ENCODE measurements around the gene GCLC.
A peak's percentile ranks its signal among the peaks of the same experiment; 100 is the strongest.
"Not testable (repeated sequence)": the region's sequence is repeated elsewhere in the genome, so short reads cannot be mapped to it uniquely, and the experiment has no call there.

GCLC gene

DNA sequence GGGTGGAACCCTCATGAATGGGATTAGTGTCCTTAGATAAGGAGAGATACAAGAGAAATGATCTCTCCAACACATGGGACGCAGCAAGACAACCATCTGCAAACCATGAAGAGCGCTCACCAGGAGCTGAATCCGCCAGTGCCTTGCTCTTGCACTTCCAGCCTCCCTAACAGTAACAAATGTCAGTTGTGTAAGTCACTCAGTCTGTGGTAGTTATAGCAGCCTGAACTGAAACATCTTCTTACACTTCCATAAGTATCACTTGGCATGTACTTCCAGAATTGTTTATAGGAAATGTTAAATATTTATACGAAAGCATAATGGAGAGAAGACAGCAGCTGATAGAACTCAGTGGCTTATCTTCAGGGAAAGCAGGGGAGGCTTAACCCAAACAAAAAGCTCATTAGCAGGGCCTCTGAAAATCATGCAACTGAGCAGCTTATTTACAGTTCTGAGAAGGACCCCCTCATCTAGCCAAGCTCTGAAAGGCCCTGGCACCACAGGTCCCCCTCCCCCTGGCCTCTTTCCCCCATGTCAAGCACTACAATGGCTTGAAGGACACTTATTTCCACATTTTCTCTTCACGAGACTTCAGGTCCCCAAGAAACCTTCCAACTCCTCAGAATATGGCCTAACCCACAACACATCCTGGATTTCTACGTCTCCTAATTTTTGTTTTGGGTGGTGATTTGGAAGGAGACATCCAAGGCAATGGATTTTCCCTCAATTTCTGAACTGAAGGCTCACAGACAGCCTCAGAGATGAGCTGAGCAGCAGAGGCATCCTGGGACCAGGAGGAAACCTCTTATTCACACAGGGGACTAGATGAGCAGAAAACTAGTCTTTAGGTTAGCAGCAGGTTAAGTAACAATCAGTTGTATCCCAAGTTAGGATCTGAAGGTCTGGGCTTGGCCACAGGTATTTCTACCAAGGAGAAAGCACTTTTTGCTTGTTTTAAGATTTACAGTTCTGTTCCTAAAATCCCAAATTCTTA is 49.1 kb downstream of the GCLC start:
- DNase-seq (ENCODE audit: low read depth in 2 of 3, low spot score in 2 of 3) = no peak

DNA sequence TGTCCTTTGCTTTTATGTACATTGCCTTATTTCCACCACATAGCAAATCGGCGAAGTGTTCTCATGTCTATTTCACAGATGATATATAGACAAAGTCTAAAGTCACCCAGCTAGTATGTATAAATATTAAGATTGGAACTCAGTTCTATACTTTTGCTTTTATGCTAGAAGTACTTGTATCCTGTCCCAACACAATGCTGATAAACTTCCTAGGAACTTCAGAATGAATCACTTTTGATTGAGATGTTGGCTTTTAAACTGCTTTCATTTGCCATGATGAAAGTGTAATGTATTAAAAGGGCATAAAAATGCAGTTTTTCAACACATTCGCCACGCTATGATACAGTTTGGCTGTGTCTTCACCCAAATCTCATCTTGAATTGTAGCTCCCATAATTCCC is 50.8 kb downstream of the GCLC start:
- no peak for DNase-seq (ENCODE audit: low read depth in 2 of 3, low spot score in 2 of 3)

DNA sequence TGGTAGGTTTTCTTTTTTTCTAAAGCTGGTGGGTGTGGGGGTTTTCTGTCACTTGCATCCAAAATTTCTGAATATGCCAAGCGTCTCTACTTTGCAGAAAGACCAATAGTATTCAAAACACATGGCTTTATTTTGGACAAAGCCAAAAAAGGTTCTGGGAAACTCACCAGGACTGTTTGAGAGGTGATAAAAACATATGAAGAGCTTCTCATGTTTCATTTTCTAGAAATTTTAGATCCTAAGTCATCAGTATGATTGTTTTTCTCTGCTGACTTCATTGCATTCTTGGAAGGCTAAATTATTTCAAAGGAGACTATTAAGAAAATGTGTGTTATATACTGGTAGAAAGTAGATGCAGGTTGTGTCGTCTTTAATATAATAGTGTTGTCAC is 51.3 kb downstream of the GCLC start:
- no peak for DNase-seq (ENCODE audit: low read depth in 2 of 3, low spot score in 2 of 3)

DNA sequence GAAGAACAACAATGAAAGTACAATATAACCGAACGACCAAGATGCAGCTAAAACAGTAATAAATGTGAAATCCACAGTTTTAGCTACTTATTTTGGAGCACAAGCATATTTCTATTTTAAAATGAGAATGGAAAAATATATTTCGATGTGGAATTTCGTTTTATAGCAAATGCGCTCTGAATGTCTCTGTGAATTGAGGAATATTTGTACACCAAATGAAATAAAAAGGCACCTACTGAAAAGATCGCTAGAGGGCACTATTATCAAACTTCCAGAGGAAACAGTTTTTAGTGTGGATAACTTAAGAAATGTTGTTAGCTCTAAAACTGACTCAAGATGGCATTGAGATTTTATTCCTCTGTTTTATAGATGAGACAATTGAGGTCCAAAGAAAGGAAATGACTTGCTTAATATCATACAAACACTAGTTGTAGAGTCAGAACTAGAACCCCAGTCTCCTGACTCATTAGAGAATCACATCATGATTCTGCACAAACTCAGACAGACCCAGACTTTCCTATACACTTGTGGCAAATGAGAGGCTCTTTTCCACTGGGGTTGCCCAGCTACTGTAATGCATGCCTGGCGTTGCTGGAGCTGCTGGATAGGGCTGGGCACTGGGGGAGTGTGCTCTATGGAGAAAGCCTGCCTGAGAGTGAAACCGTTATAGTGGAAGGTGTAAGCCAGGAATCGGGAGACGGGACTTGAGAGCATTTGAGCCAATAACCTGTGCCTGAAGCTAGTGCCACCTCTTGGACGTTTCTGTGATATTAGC is 51.9 kb downstream of the GCLC start:
- peak in 1 of 3 experiments; percentile 15 for DNase-seq (ENCODE audit: low read depth in 2 of 3, low spot score in 2 of 3)

DNA sequence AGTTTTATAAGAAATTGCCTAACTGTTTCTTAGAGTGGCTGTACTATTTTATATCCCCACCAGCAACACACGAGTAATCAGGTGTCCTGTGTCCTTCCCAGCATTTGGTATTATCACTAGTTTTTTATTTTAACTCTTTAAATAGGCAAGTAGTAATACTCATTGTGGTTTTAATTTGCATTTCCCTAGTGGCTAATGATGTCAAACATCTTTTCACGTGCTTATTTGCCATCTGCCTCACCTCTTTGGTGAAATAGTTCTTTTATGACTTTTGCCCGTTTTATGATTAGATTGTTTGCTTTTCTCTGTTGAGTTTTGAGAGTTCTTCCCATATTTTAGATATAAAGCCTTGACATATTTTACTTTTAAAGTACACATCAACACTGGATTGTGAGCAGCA is 57.8 kb downstream of the GCLC start:
- no peak for DNase-seq (ENCODE audit: low read depth in 2 of 3, low spot score in 2 of 3)

DNA sequence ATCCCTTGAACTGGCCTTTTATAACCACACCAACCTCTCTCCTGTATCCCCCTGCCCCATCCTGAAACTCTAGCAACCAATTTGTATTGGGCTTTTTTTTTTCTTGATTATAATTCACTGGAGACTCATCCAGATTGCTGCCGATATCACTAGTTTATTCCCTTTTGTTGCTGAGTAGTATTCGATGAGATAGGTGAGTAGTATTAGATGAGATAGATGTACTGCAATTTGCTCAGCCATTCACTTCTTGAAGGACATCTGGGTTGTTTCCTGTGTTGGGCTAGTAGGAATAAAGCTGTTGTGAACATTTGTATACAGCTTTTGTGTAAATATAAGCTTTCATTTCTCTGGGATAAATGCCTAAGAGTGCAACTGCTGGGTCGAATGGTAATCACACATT is 58.2 kb downstream of the GCLC start:
- no peak for DNase-seq (ENCODE audit: low read depth in 2 of 3, low spot score in 2 of 3)

DNA sequence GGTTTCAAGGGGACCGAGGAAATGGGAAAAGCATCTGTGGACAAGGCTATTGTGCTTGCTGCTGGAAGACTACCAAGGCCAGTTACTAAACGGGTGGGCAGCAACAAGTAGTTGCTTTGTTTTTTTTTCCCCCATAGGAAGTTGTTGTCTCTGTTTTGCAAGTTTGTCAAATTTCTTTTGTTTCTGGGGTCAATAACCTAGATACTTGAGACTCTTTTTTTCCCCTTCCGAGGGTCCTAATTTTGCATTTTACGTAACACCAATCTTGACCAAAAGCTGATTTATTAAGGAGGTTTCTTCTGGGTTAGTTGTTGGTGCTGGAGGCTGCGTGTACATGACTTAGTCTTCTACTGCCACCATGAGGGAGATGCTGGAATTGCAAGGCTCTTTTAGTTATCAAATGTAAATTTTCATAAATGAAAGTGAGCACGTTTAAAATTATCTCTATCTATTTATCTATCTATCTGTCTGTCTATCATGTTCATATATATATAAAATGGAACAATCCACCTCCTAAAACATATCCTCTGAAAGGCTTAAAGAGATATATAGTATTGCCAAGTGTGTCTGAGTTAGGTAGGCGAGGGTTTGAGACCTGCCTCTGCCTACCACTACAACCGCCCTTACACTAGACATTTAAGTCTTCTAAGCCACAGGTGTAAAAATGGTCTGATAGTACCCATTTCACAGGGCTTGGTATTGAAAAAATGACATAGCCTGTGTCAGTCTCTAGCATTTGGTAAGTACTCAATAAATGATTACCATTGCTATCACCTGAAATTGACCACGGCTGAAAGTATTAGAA is 60.2 kb downstream of the GCLC start:
- DNase-seq (ENCODE audit: low read depth in 2 of 3, low spot score in 2 of 3) = peak in 2 of 3 experiments; percentile 37 to 56

DNA sequence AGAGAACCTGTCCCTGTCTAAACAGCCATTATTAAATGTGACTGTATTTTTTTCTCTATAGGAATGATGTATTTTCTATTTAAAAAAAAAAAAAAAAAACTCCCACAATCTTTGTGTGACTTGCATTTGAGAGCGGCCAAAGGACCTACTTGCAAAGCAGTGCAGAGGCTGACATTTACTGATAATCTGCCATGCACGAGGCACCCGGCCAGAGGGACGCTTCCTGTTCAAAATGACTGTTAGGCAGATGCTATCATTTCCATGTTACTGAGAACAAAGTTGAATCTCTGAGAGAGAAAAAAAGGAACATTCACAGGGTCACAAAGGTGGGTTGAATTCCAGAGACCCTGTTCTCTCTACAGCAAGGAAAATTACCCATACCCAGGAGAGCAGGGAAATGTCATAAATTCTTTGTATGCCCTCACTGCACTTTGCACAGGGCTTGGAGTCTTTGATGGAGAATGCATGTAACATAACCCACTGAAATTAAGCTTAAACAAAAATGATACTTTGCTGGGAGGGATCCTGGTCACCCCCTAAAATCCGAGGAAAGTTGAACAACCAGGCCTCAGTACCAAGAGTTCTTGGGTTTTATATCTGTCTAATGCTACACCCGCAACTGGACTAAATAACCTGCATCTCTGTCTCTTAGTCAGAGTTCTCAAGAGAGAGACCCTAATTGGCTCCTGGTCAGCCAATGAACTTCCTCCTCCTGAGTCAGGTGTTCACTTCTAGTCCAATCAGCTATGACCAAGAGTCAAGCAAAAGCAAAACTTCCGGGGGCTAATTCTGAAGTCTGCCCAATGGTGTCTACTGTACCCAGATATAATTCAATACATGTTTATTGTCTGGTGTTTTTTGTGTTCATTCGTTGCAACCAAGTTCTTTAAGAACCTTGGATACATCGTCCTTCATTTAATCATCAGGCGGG is 61.2 kb downstream of the GCLC start:
- no peak for DNase-seq (ENCODE audit: low read depth in 2 of 3, low spot score in 2 of 3)

DNA sequence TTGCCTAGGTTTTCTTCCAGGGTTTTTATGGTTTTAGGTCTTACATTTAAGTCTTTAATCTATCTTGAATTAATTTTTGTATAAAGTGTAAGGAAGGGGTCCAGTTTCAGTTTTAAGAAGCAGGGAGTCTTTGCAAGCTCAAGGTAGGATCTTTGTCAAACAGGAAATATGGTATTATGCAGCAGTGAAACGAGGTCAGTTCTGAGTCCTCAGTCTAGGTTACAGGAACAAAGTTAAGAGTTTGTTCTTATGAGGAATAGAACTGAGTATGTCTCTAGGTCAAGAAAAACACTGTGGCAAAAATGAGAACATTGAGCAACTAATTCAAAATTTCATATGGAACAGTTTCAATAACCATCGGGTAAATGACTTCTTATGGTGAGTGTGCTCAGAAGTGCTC is 63.6 kb downstream of the GCLC start:
- no peak for DNase-seq (ENCODE audit: low read depth in 2 of 3, low spot score in 2 of 3)

DNA sequence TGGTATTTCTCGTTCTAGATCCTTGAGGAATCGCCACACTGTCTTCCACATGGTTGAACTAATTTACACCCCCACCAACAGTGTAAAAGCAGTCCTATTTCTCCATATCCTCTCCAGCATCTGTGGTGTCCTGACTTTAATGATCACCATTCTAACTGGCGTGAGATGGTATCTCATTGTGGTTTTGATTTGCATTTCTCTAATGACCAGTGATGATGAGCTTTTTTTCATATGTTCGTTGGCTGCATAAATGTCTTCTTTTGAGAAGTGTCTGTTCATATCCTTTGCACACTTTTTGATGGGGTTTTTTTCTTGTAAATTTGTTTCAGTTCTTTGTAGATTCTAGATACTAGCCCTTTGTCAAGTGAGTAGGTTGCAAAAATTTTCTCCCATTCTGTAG is 64.1 kb downstream of the GCLC start:
- not testable (repeated sequence) for DNase-seq (ENCODE audit: low read depth in 2 of 3, low spot score in 2 of 3)

DNA sequence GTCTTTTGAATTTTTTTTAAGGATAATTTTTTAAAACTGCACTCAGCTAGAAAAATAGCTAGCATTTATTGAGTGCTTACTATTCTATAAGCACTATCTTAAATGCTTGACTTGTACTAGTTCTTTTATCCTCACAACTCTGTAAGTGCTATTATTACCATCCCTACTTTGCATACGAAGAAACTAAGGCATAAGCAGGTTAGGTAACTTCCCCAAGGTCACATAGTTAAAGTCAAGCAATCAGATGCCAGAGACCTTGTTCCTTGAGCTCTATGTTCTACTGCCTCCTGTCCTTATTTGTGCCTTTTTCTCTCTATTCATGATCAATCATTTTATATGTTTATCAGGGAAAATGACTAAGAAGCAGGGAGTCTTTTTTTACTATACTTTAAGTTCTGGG is 65.0 kb downstream of the GCLC start:
- no peak for DNase-seq (ENCODE audit: low read depth in 2 of 3, low spot score in 2 of 3)

DNA sequence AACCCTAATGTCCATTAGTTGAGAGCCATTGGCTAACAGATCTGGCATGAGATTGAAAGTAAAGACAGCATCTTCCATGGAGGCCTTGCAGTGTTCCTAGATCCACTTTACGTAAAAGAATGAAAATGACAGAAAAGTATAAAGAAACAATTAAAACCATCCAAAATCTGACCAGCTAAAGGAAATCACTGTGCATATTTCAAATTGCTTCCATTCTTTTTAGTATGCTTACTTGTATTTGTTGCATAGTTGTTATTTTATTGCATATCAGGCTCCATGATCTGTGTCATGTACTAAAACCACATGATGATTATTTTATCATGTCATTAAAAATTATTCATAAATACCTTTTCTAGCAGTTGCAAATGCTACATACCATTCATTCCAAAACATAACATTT is 67.9 kb downstream of the GCLC start:
- DNase-seq (ENCODE audit: low read depth in 2 of 3, low spot score in 2 of 3) = no peak

DNA sequence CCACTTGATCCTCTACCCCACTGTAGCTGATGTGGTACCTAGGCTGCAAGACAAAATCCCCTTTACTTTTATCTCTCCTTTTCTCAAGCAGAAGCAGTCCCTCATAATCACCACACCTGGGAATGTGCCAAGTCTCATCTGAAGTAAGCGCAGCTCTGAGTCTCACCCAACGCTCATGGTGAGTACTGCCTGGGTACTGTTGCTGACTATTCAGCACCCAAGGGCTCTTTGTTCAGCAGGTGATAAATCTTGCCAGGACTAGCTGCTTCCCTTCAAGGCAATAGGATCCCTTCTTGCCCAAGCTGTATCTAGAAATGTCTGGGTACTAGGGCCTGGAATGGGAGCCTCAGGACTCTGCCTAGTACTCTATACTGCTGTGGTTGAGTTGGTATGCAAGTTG is 70.9 kb downstream of the GCLC start:
- DNase-seq (ENCODE audit: low read depth in 2 of 3, low spot score in 2 of 3) = no peak

DNA sequence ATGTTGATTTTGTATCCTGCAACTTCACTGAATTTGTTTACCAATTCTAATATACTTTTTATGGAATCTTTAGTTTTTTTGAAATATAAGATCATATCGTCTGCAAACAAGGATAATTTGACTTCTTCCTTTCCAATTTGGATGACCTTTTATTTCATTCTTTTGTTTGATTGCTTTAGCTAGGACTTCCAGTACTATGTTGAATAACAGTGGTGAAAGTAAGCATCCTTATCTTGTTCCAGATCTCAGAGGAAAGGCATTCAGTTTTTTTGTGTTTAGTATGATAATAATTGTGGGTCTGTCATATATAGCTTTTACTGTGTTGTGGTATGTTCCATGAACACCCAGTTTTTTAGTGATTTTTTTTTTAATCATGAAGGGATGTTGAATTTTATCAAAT is 75.7 kb downstream of the GCLC start:
- no peak for DNase-seq (ENCODE audit: low read depth in 2 of 3, low spot score in 2 of 3)

DNA sequence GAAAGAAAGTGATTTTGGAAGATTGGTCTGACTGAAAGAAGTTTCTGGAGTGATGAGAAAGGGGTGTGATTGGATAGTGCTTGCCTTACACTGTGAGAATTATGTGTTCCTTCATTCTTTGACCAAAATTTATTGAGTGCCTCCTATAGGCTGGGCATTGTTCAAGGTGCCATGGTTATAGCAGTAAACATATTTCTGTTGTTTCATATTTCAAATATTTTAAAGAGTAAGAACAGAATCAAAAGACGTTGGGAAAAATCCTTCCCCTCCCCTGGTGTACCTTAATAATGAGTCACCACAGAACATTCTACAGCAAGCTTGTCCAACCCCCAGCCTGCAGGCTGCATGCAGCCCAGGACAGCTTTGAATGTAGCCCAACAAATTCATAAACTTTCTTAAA is 78.6 kb downstream of the GCLC start:
- no peak for DNase-seq (ENCODE audit: low read depth in 2 of 3, low spot score in 2 of 3)

DNA sequence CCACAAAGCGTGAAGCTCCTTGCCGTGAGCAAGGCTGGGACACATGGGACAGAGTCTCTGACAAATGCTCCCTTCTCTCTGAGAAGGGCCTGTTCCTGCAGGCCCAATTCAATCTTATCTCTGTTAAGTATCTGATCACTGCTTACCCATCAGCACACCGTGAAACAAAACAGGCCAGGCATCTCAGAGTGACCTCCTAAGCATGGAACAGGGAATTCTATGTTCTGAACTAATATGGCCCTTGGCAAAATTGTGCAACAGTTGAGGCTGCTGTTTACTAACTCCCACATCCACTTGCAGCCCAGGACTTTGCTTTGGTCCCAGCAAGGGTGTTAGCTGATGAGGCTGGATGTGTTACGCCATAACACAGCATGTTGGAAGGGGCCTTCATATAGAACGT is 79.2 kb downstream of the GCLC start:
- no peak for DNase-seq (ENCODE audit: low read depth in 2 of 3, low spot score in 2 of 3)

DNA sequence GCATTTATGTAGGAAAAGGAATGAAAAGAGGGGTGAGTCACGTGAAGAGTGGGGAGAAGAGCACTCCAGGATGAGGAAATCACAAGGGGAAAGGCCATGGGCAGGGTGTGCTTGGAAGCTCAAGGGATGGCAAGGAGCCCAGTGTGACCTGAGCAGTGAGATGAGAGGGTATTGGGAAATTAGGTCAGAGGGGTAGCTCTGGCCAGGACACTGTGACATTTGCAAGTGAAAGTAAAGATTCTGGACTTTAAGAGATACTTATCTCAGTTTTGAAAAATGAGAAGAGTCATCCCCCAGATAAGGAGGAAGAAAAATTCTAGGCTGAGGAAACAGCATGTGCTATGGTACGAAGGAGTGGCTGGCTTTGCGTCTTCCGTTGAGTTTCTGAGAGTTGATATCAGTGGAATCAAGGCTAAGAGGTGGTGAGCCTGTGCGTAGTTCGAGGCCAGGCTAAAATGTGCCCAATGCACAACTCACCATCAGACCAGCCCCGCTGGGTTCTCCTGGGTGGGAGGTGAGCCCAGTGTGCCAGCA is 79.9 kb downstream of the GCLC start:
- DNase-seq (ENCODE audit: low read depth in 2 of 3, low spot score in 2 of 3) = no peak

DNA sequence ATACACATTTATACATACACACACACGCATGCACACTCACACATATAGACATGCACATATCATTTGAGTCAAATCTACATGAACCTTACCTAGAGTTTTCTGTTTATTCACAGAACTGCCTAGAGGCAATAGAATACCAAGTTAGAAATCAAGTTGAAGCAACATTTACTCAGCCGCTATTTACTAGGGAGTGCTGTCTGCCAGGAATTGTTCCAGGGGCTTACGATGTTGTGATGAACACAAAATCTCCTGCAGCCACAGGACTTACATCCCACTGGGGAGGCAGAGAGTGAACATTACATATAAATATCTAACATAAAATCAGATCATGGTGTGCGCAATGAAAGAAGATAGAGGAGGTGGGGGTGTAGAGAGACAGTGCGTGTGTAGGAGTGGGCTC is 80.4 kb downstream of the GCLC start:
- no peak for DNase-seq (ENCODE audit: low read depth in 2 of 3, low spot score in 2 of 3)

DNA sequence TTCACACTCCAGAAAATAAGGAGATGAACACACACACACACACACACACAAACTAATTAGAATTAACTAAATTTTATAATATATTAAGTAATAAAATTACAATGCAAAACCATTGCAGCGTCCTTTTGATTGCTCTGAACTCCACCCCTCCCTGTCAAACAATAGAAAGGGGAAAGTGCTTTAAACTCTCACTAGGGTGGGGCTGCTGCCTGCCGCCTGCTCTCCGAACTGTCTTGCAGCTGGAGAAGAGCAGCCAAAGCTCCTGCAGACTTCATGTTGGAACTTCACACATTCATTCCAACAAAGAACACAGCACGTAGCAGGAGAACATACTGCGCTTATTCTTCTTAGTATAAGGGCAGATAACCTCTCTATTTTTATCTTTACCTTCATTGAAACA is 83.2 kb downstream of the GCLC start:
- no peak for DNase-seq (ENCODE audit: low read depth in 2 of 3, low spot score in 2 of 3)

DNA sequence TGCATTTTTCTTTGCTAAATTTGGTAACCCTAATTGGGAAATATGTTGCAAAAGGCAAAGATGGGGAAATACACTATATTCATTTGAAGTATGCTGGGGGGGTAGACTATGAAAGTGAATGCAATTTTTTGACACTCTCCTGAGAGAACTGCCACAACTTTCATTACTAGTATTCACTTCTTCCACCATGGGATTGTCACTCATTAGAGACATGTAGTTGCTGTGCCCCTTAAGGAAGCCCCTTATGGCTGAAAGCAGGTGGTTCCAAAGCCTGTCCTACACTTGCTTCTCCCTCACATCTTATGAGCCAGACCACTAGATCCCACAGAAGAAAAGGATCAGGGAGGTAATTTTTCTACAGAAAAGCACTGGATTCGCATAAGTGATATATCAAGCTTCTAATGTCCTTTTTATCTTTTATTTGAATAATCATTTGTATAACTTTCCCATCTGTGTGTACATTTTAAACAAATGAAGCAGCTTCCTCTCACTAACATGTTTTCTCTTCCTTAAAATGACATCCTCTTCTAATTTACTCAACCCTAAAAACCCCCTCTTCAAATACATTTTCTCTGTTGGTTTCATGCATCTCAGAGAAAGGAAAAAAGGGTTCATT is 83.8 kb downstream of the GCLC start:
- no peak for DNase-seq (ENCODE audit: low read depth in 2 of 3, low spot score in 2 of 3)

All from activated CD8-positive, alpha-beta memory T cell treated with anti-CD3 and anti-CD28 coated beads for 48 hours (primary cell).